ENCODE data around the gene S1PR4.

- TF ChIP-seq MAZ (CRISPR knock-in tag; conservative IDR thresholded peaks at IDR 0.05 in 1 of 2, IDR thresholded peaks at IDR 0.05 in 1 of 2) (no peak), FOXK1 (CRISPR knock-in tag; IDR thresholded peaks at IDR 0.05; ENCODE audit: borderline replicate concordance) (no peak), POLR2A (conservative IDR thresholded peaks at IDR 0.05) (no peak), MAFF (IDR thresholded peaks at IDR 0.05; ENCODE audit: low read length) (no peak), ZNF274 (IDR thresholded peaks at IDR 0.05; ENCODE audit: borderline replicate concordance, low read depth, low read length) (no peak), HCFC1 (IDR thresholded peaks at IDR 0.05; ENCODE audit: low read depth, low read length) (no peak), POLR2AphosphoS5 (IDR thresholded peaks at IDR 0.05; ENCODE audit: control insufficient read depth, insufficient read depth, low read depth, low read length) (no peak), ELF4 (CRISPR knock-in tag; IDR thresholded peaks at IDR 0.05) (no peak)
- TF ChIP-seq, protein P1, sequence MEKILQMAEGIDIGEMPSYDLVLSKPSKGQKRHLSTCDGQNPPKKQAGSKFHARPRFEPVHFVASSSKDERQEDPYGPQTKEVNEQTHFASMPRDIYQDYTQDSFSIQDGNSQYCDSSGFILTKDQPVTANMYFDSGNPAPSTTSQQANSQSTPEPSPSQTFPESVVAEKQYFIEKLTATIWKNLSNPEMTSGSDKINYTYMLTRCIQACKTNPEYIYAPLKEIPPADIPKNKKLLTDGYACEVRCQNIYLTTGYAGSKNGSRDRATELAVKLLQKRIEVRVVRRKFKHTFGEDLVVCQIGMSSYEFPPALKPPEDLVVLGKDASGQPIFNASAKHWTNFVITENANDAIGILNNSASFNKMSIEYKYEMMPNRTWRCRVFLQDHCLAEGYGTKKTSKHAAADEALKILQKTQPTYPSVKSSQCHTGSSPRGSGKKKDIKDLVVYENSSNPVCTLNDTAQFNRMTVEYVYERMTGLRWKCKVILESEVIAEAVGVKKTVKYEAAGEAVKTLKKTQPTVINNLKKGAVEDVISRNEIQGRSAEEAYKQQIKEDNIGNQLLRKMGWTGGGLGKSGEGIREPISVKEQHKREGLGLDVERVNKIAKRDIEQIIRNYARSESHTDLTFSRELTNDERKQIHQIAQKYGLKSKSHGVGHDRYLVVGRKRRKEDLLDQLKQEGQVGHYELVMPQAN (IDR thresholded peaks at IDR 0.05; ENCODE audit: borderline replicate concordance), result no peak
Measured at GRCh38 chr19:3151563-3152418, 26.8 kb upstream of the S1PR4 start.

Measured in K562 (cell line).